ENCODE measurements around the gene TRIM9.

GRCh38 chr14:51089278-51089677, 5.6 kb downstream of the TRIM9 start:
- TF ChIP-seq CTCF (conservative IDR thresholded peaks at IDR 0.05; ENCODE audit: low read depth, low read length) (no peak), CEBPB (IDR thresholded peaks at IDR 0.05; ENCODE audit: low read depth, low read length) (no peak), SMC3 (IDR thresholded peaks at IDR 0.05; ENCODE audit: low read depth, low read length) (no peak), MXI1 (IDR thresholded peaks at IDR 0.05; ENCODE audit: borderline replicate concordance, low read depth, low read length) (no peak), ELK1 (IDR thresholded peaks at IDR 0.05; ENCODE audit: borderline replicate concordance, low read depth, low read length) (no peak), POLR2A (IDR thresholded peaks at IDR 0.05; ENCODE audit: low read depth, low read length) (no peak), RFX5 (IDR thresholded peaks at IDR 0.05; ENCODE audit: low read depth, low read length) (no peak), RAD21 (IDR thresholded peaks at IDR 0.05; ENCODE audit: low read length) (no peak), BHLHE40 (IDR thresholded peaks at IDR 0.05; ENCODE audit: low read depth, low read length) (no peak), MAFK (IDR thresholded peaks at IDR 0.05; ENCODE audit: low read depth, low read length) (no peak), USF2 (IDR thresholded peaks at IDR 0.05; ENCODE audit: low read depth, low read length) (no peak), RCOR1 (IDR thresholded peaks at IDR 0.05; ENCODE audit: insufficient replicate concordance, low read length) (no peak)

All from IMR-90 (cell line).